GM08714 (cell line): ENCODE results near the gene GPC3.

Experiments
- H3K4me3 ChIP-seq: fragments of 200-500 bp; sonication (Bioruptor generic); 2 replicates; pipeline ENCODE4 v1.5.1; 2014; ENCODE audit warnings: mild to moderate bottlenecking, low read length, inconsistent platforms
- ZNF274 ChIP-seq: IDR thresholded peaks from 2 replicates; pipeline ENCODE4 v1.6.1; 2012; ENCODE audit warnings: mild to moderate bottlenecking, low read depth, low read length

Gene GPC3

GRCh38 chrX:133583825-133584224 lies 401.6 kb downstream of the GPC3 start:
- TF ChIP-seq ZNF274, result no peak
- H3K4me3 ChIP-seq, result no peak overlapping the region

DNA sequence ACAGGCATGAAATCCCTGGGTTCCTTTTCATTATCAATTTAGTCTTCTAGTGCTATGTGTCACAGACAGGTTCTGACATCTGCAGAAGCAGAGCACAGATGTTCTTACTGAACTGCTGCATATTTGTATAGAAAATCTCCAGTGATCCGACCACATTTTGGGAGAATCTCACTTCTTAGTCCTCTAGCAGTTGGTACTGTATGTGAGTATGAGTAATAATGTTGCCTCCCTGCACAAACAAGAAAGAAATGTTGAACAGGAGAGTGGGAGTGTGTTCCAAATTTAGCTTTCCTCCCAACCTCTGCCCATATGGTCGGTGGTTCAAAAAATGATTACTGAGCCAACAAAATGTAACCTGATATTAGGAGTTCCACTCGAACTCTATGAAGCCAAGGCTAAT lies 404.8 kb downstream of the GPC3 start:
- no peak for TF ChIP-seq ZNF274

DNA sequence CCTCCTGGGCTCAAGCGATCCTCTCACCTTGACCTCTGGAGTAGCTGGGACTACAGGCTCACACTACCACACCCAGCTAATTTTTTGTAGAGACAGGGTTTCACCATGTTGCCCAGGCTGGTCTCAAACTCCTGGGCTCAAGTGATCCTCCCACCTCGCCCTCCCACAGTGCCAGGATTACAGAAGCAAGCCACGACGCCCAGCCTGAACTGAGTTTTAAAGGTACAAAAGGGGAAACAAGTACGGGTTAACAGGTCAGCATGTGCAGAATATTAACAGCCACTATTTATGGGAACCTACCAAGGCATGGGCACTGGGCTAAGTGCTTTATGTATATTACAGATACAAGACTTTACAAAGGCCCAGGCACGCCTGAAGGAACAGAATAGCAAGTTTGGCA lies 405.8 kb downstream of the GPC3 start:
- TF ChIP-seq ZNF274, result no peak
- no peak overlapping the region for H3K4me3 ChIP-seq

More for the DNA sequence above, 404.8 kb downstream of the GPC3 start:
- H3K4me3 ChIP-seq, result no peak overlapping the region

DNA sequence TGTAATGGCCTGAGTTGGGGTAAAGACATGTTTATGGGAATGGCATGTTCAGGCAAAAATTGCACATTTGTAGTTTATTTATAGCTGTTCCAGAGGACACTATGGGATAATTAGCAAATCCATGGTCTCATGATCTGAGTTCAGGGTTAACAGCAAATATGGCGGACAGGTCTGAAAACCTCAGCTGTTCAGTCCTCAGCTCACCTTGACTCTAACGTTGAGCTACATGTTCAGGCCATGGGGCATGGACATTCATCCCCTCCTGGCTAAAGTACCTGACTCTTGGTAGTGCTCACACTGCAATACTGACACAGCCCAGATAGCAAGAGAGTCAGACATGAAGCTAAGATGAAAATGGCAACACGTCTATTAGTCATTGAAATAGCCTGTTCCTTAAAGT lies 408.5 kb downstream of the GPC3 start:
- TF ChIP-seq ZNF274, result no peak
- H3K4me3 ChIP-seq, result no peak overlapping the region

DNA sequence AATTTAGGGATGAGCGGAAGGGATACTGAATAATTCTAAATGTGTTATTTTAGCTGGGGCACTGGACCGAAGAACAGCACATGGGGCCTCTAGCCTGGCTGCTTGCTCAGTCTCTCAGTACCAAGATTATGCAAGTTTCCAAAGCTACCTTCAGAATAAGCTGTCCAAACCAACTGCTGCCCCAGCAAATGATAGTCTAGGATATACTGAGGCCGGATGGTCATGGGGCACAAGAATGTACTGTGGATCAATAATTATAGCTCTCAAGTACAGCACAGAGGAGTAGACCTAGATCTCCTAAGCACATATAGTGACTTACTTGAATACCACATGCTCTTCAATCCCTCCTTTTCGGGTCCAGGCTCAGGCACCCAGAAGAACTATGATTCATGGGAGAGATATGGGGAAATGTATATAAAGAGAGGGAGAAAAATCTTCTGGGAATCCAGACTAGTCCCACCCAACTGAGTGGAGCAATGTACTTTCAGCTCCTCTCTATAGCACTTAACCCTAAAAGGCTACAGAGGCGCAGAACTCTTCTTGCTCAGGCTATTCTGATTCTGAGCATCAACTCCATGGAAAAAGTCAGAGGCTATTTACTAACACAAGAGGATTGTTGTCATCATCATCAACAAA lies 409.8 kb downstream of the GPC3 start:
- TF ChIP-seq ZNF274, result no peak
- no peak overlapping the region for H3K4me3 ChIP-seq

GRCh38 chrX:133574716-133575115 lies 410.7 kb downstream of the GPC3 start:
- H3K4me3 ChIP-seq, result no peak overlapping the region
- TF ChIP-seq ZNF274, result no peak

DNA sequence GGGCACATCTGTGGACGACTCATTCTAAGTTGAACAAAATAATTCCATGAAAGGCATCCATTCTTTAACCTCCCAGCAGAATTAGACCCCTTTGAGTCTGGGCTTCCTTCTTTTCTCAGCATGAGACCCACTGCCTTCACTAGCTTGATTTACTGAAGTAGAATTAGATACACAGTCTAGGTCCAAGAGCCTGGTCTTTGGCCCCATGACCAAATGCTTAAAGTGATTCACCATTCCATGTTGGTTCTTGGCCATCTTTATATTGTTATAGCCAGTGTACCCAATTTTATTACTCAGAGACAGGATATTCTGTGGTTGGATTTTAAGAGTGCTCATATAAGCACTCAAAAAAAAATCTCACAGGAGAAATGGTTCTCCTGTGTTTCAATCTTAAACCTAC lies 414.8 kb downstream of the GPC3 start:
- H3K4me3 ChIP-seq, result no peak overlapping the region
- TF ChIP-seq ZNF274, result no peak

- TF ChIP-seq ZNF274, result no peak
- H3K4me3 ChIP-seq, result no peak overlapping the region
These were observed 416.2 kb downstream of the GPC3 start for GRCh38 chrX:133569217-133569616.

DNA sequence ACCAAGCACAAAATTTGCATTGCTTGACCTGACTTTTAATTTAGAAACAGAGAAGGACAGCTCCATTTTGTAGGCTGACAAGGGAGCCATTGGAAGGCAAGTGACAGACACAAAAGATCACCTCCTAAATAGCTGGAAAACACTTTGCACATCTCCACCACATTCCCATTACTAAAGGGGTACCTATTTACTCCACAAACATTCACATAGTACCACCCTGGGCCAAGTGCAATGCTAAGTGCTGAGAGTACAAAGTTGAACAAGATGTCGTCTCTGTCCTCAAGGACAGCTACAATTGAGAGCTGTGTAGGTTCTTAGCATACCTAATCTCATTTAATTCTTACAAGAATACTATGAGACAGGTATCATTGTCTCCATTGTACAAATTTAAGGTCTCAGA lies 417.3 kb downstream of the GPC3 start:
- no peak for TF ChIP-seq ZNF274
- H3K4me3 ChIP-seq, result no peak overlapping the region

DNA sequence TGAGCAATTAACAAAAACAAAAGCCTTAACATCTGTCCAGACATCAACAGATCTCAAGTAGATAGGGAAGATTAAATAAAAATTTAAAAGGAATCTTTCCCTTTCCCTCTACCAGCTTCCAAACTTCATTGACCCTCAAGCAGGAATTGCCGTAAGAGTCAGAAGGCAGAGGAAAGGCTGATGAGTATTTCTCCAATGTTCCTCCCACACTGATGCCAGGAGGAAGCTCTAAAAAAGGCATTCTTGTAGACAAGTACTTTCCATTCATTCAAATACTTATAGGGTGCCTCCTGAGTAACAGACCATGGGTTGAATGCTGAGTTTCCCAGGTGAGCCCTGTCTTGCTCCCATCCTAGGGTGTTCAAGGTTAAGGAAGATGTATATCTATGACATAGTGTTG lies 418.5 kb downstream of the GPC3 start:
- no peak for TF ChIP-seq ZNF274
- H3K4me3 ChIP-seq, result no peak overlapping the region

GRCh38 chrX:133563705-133564104 lies 421.7 kb downstream of the GPC3 start:
- no peak overlapping the region for H3K4me3 ChIP-seq
- TF ChIP-seq ZNF274, result no peak

GRCh38 chrX:133561251-133561650 lies 424.1 kb downstream of the GPC3 start:
- no peak for TF ChIP-seq ZNF274
- no peak overlapping the region for H3K4me3 ChIP-seq

DNA sequence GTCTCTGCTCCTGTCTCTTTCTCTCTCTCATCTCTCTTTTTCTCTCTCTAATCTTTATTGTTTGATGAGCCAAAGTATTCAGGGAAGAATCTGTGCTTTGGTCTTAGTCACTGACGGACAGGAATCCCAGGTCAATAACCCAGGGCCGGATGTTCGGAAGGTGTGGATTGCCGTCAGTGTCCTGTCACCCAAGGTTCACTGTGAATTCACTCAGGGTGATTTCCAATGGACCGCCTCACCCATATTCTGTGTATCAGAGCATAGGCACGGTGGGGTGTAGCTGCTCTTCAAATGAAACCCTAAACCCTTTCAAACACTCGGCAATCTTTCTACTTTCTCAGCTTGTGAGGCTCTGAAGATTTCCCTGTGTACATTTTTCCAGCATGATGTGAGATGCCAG lies 425.5 kb downstream of the GPC3 start:
- H3K4me3 ChIP-seq, result no peak overlapping the region
- TF ChIP-seq ZNF274, result no peak

DNA sequence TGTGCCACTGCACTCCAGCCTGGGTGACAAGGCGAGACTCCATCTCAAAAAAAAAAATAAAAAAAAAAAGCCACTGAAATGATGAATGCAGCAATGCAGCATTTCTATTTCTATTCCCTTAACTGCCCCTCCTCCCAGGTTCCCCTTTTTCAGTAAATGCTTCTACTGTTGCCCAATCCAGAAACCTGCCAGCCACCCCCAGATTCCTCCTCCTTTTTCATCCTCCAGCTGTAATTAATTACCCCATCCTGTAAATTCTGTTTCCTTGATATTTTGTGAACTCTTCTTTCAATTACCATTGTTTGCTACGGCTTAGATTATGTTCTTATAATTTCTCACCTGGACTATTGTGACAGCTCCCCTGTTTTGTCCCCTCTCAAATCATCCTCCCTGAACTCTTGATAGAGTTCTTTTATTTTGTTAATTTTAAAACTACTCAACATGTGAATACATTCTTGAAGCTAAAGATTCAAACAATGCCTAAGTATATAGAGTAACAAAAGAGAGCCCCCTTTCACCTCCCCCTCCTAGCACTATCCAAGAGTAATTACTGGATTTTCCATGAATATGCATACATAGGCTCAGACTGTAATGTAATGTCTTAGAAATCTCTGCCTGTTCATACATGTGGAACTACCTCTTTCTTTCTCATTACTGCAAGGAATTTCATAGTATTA lies 429.5 kb downstream of the GPC3 start:
- no peak for TF ChIP-seq ZNF274
- no peak overlapping the region for H3K4me3 ChIP-seq

DNA sequence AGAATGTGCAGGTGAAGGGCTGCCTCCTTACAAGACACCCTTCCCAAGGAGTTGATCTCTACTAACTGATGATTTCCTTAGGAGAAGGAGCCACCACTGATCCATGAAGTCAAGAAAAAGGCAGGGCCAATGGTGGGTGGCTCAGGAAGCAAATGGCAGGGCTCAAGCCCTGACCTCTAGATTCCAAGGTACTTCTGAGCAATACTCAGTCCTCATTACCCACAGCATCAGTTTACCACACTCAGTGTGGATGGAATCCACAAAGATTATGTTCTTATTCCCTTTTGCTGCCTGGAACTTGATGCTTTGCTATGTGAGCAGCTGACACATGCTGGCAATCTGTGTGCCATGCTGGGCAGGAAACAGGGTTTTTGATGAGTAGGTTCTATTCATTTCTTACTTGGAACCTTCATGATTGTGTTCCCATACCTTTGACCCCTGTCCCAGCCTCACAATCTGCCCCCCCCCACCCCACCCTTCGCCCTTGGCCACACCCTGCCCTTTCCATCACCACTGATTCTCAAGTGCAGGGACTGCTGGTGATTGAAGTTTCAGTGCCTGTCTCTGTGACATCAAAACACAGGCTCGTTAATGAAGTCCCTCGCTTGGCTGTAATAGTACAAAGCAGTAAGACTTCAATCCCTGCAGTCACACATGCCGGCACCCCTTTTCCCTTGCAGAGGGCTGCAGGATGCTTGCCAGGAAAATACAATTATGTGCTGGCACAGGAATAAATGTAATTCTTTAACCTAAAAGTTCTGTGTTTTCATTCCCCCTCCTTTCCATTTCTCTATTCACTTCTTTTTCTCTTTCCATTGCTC lies 434.5 kb downstream of the GPC3 start:
- no peak overlapping the region for H3K4me3 ChIP-seq
- TF ChIP-seq ZNF274, result no peak
